CD14-positive monocyte (primary cell): Measurements from ENCODE around the gene P2RX6. TPM values are rescaled to one million over a fixed set of nuclear protein-coding genes. Genes with fewer than 3 reads are reported as not detected.

ENCODE experiments used
- DNase-seq, 3 donors: peaks; one replicate each; pipeline ENCODE4 v3.0.0-alpha.2; 2011 to 2022
- H2AFZ ChIP-seq: 2 replicates; pipeline ENCODE4 v1.6.0; 2012; ENCODE audit warnings: mild to moderate bottlenecking, low read depth, low read length, inconsistent platforms; ENCODE audit not compliant: insufficient read depth, poor library complexity, severe bottlenecking
- H3K27ac ChIP-seq, 2 donors: 1 replicate in 1 of 2; 2 replicates in 1 of 2; pipeline ENCODE4 v1.5.1; 2012 to 2013; ENCODE audit warnings: low read length in 2 of 2, control low read depth in 1 of 2, inconsistent platforms in 1 of 2, low read depth in 1 of 2, mild to moderate bottlenecking in 1 of 2
- H3K27me3 ChIP-seq, 2 donors: one replicate each; pipeline versions ENCODE4 v1.6.0 to v1.6.1; 2011 to 2013; ENCODE audit warnings: low read length in 2 of 2; ENCODE audit not compliant: control insufficient read depth in 2 of 2, insufficient read depth in 2 of 2
- H3K36me3 ChIP-seq, 2 donors: replicated peaks in 1 of 2; 1 replicate in 1 of 2; 2 replicates in 1 of 2; pipeline versions ENCODE4 v1.5.1 to v1.6.1; 2012 to 2013; ENCODE audit warnings: low read length in 2 of 2, control low read depth in 1 of 2, inconsistent platforms in 1 of 2, mild to moderate bottlenecking in 1 of 2; ENCODE audit not compliant: insufficient read depth in 2 of 2, control insufficient read depth in 1 of 2
- H3K4me1 ChIP-seq, 2 donors: 1 replicate in 1 of 2; 2 replicates in 1 of 2; pipeline versions ENCODE4 v1.5.1 to v1.6.1; 2012 to 2013; ENCODE audit warnings: low read length in 2 of 2, control low read depth in 1 of 2, inconsistent platforms in 1 of 2, mild to moderate bottlenecking in 1 of 2, moderate library complexity in 1 of 2; ENCODE audit not compliant: insufficient read depth in 2 of 2, control insufficient read depth in 1 of 2
- H3K4me2 ChIP-seq: replicated peaks from 2 replicates; pipeline ENCODE3; 2012; ENCODE audit warnings: low read length, moderate library complexity, mild to moderate bottlenecking; ENCODE audit not compliant: poor library complexity, severe bottlenecking; ENCODE audit errors: extremely low read depth
- H3K4me3 ChIP-seq, 3 experiments: fragments of 200-600 bp in 1 of 3; sonication (generic) in 1 of 3; replicated peaks in 1 of 3; 1 replicate in 2 of 3; 2 replicates in 1 of 3; pipeline ENCODE4 v1.5.1; 2011 to 2013; ENCODE audit warnings: low read length in 3 of 3, mild to moderate bottlenecking in 3 of 3, control low read depth in 2 of 3, low read depth in 2 of 3, inconsistent platforms in 1 of 3, moderate library complexity in 1 of 3
- H3K79me2 ChIP-seq: 2 replicates; pipeline ENCODE4 v1.6.0; 2012; ENCODE audit warnings: mild to moderate bottlenecking, control low read depth, inconsistent platforms, low read length, moderate library complexity; ENCODE audit not compliant: insufficient read depth
- H3K9ac ChIP-seq: 2 replicates; pipeline ENCODE4 v1.6.0; 2017; ENCODE audit warnings: low read length, mild to moderate bottlenecking; ENCODE audit not compliant: insufficient read depth, poor library complexity, severe bottlenecking
- H3K9me3 ChIP-seq, 2 donors: replicated peaks in 1 of 2; 1 replicate in 1 of 2; 2 replicates in 1 of 2; pipeline versions ENCODE4 v1.5.1 to v1.6.1; 2012 to 2013; ENCODE audit warnings: low read length in 2 of 2, control low read depth in 1 of 2; ENCODE audit not compliant: control insufficient read depth in 1 of 2, insufficient read depth in 1 of 2
- H4K20me1 ChIP-seq: 2 replicates; pipeline ENCODE4 v1.6.0; 2012; ENCODE audit warnings: mild to moderate bottlenecking, low read length, control low read depth, moderate library complexity; ENCODE audit not compliant: insufficient read depth
- H3K27ac Mint-ChIP-seq, 7 donors: one replicate each; pipeline ENCODE4 v1.8.0; 2020; ENCODE audit warnings: mild to moderate bottlenecking in 7 of 7, mixed read lengths in 7 of 7, moderate library complexity in 6 of 7, inconsistent platforms in 2 of 7
- H3K27me3 Mint-ChIP-seq, 3 donors: one replicate each; pipeline ENCODE4 v1.8.0; 2021 to 2022; ENCODE audit warnings: low read depth in 3 of 3, mild to moderate bottlenecking in 3 of 3, mixed read lengths in 3 of 3, moderate library complexity in 3 of 3, inconsistent platforms in 1 of 3
- H3K36me3 Mint-ChIP-seq, 2 donors: one replicate each; pipeline ENCODE4 v1.8.0; 2020; ENCODE audit warnings: mixed read lengths in 2 of 2, inconsistent platforms in 1 of 2, mild to moderate bottlenecking in 1 of 2
- H3K4me1 Mint-ChIP-seq: one replicate; pipeline ENCODE4 v1.8.0; 2020; ENCODE audit warnings: mild to moderate bottlenecking, mixed read lengths
- H3K4me3 Mint-ChIP-seq, 2 donors: one replicate each; pipeline ENCODE4 v1.8.0; 2020; ENCODE audit warnings: mild to moderate bottlenecking in 2 of 2, mixed read lengths in 2 of 2, moderate library complexity in 1 of 2
- H3K9me3 Mint-ChIP-seq, 7 donors: one replicate each; pipeline ENCODE4 v1.8.0; 2020 to 2022; ENCODE audit warnings: mixed read lengths in 7 of 7, mild to moderate bottlenecking in 6 of 7, moderate library complexity in 6 of 7, inconsistent platforms in 2 of 7
- CTCF ChIP-seq: fragments of 200-600 bp; IDR thresholded peaks from one replicate; pipeline ENCODE4 v1.8.0; 2022; ENCODE audit warnings: antibody characterized with exemption, mild to moderate bottlenecking
- WGBS: methylation state at CpG from one replicate; pipeline ENCODE4 v1.1.5; 2013; ENCODE audit warnings: missing lambda C conversion rate; ENCODE audit not compliant: insufficient coverage; 5-methylcytosine and 5-hydroxymethylcytosine counted together
- intact Hi-C, 2 donors: fragments of 100-400 bp; cut with micrococcal nuclease; formaldehyde crosslinking; loops; one replicate each; pipeline versions ENCODE4 v1.15.0 to v1.15.1; 2023
- polyA plus RNA-seq, 3 donors: library from polyadenylated mRNA; depleted of rRNA in 1 of 3; unstranded in 2 of 3; stranded (reverse) in 1 of 3; fragments of 300-500 nt in 2 of 3; fragments of >200 nt in 1 of 3; fragmentation: Illumina TruSeq in 2 of 3; gene quantifications; 1 replicate in 2 of 3; 2 replicates in 1 of 3; pipeline ENCODE4 v1.2.3, GENCODE V29; 2012 to 2021

Gene P2RX6
- polyA plus RNA-seq, 3 donors: not detected

- Histone ChIP-seq H4K20me1 (no peaks in the 10 kb centered on the region), H3K79me2 (no peaks in the 10 kb centered on the region), H3K4me1 (peaks cover 61 to 70% of the 10 kb centered on the region in 2 donors), H3K4me2 (peak within 1 kb of the TSS; percentile 82), H3K27ac (peak within 1 kb of the TSS; percentile 56 to 87), H3K9me3 (no peaks in the 10 kb centered on the region), H3K4me3 (peak within 1 kb of the TSS in 2 of 3 experiments; percentile 3 to 68), H2AFZ (peak within 1 kb of the TSS; percentile 26), H3K27me3 (peaks cover 3 to 16% of the 10 kb centered on the region in 2 donors), H3K9ac (peak within 1 kb of the TSS; percentile 15), H3K36me3 (no peaks in the 10 kb centered on the region)
- intact Hi-C loops: loop anchor here in 1 of 2 donors (10.0 kb wide), 1 partner anchor 58 kb away; no protein-coding TSS in a partner anchor
- no peak for DNase-seq
- peaks cover 18 to 29% (median 26%) of the 10 kb centered on the region in 3 donors for H3K27me3 Mint-ChIP-seq
- no peak for TF ChIP-seq CTCF
- peak within 1 kb of the TSS in 5 of 7 donors; percentile 80 to 91 (median 83) for H3K27ac Mint-ChIP-seq
- H3K4me3 Mint-ChIP-seq: peak within 1 kb of the TSS; percentile 56 to 76
- peaks cover 0 to 9% (median 0%) of the 10 kb centered on the region in 7 donors for H3K9me3 Mint-ChIP-seq
- H3K4me1 Mint-ChIP-seq: peaks cover 64% of the 10 kb centered on the region
- H3K36me3 Mint-ChIP-seq: peaks cover 11 to 12% of the 10 kb centered on the region in 2 donors
- 82% methylated on average over 15 of the region's 22 CpGs for WGBS
These were observed 47.9 kb upstream of the P2RX6 start, which contains the start of gene AIFM3 for GRCh38 chr22:20966883-20967696. TSS of gene AIFM3 (plus strand) at chr22:20967255. CDS start at chr22:20967945, 690 bp downstream.

GRCh38 chr22:20967697-20968211 lies 47.2 kb upstream of the P2RX6 start:
- peaks cover 3 to 16% of the 10 kb centered on the region in 2 donors for H3K27me3 ChIP-seq
- no peaks in the 10 kb centered on the region for H3K79me2 ChIP-seq
- Mint-ChIP-seq H3K27me3 (peaks cover 18 to 29% (median 26%) of the 10 kb centered on the region in 3 donors), H3K27ac (peak overlapping the region in 5 of 7 donors; percentile 80 to 91 (median 83)), H3K4me3 (peak overlapping the region; percentile 56 to 76), H3K9me3 (peaks cover 0 to 9% (median 0%) of the 10 kb centered on the region in 7 donors), H3K4me1 (peaks cover 68% of the 10 kb centered on the region), H3K36me3 (peaks cover 11 to 12% of the 10 kb centered on the region in 2 donors)
- peak overlapping the region; percentile 82 for H3K4me2 ChIP-seq
- peak overlapping the region in 1 of 3 experiments; percentile 68 for H3K4me3 ChIP-seq
- H3K4me1 ChIP-seq: peaks cover 64 to 70% of the 10 kb centered on the region in 2 donors
- H4K20me1 ChIP-seq: no peaks in the 10 kb centered on the region
- no peak for TF ChIP-seq CTCF
- H3K9ac ChIP-seq: peak overlapping the region; percentile 15
- DNase-seq: no peak
- peak overlapping the region; percentile 26 for H2AFZ ChIP-seq
- H3K36me3 ChIP-seq: no peaks in the 10 kb centered on the region
- intact Hi-C loops: loop anchor here in 1 of 2 donors (10.0 kb wide), 1 partner anchor 57 kb away; no protein-coding TSS in a partner anchor
- peak overlapping the region; percentile 56 to 87 for H3K27ac ChIP-seq
- WGBS: 88% methylated on average over 14 of the region's 19 CpGs
- H3K9me3 ChIP-seq: no peaks in the 10 kb centered on the region
